ENCODE data around the gene PTGS2.
A peak's percentile ranks its signal among the peaks of the same experiment; 100 is the strongest.

GRCh38 chr1:186680245-186681061, at the start of gene PTGS2:
- TF ChIP-seq CTCF (IDR thresholded peaks at IDR 0.05) = peak in 4 of 5 experiments; percentile 27 to 31 (median 28)
- TF ChIP-seq POLR2A (IDR thresholded peaks at IDR 0.05) = peak; percentile 68
- no peak for TF ChIP-seq EP300 (IDR thresholded peaks at IDR 0.05; ENCODE audit: low read depth)

All from transverse colon (tissue), 3 donors.